HepG2 (cell line): ENCODE data around the gene TPST1. TPM values are rescaled to one million over a fixed set of nuclear protein-coding genes. Genes with fewer than 3 reads are reported as not detected.

ENCODE experiments used
- ATAC-seq: fragments of 200-7000 bp; cut with Tn5 transposase; 3 replicates; pipeline ENCODE4 v1.9.1; 2020; ENCODE audit warnings: mild to moderate bottlenecking, moderate library complexity
- BruUV-seq: library from RNA; stranded (reverse); fragments of 400-500 nt; replicated peaks from 2 replicates; lab custom pipeline; 2021; lab: Mats Ljungman, UMichigan
- CTCF ChIA-PET: fragments of 300-600 bp; formaldehyde crosslinking; extraction: SDS; loops from one replicate; lab custom pipeline; 2021; ENCODE audit warnings: low total read pairs, inconsistent platforms, low intra/inter-chr PET ratio; lab: Yijun Ruan, JAX
- POLR2A ChIA-PET: fragments of 350-600 bp; sonication (Branson Sonifier 250); formaldehyde crosslinking; loops from one replicate; lab custom pipeline; 2020; ENCODE audit warnings: antibody characterized with exemption, inconsistent platforms; lab: Yijun Ruan, JAX
- DNase-seq: peaks from one replicate; pipeline ENCODE4 v3.0.0-alpha.2; 2015; ENCODE audit warnings: low spot score
- FAIRE-seq: peaks from 3 replicates; lab custom pipeline; 2011; peaks lifted over from hg19 to GRCh38; lab: Jason Lieb, UNC
- H2AFZ ChIP-seq: one replicate; pipeline ENCODE4 v1.6.1; 2011; ENCODE audit warnings: low read length, inconsistent platforms
- H3K27ac ChIP-seq: fragments of 300-600 bp; 3 replicates; pipeline ENCODE4 v1.8.0; 2011; ENCODE audit warnings: mixed run types, mild to moderate bottlenecking, mixed read lengths, low read length, inconsistent platforms; ENCODE audit not compliant: insufficient read depth; ENCODE audit errors: extremely low read length
- H3K27me3 ChIP-seq, 2 experiments: fragments of 200-600 bp in 1 of 2; 2 replicates in 1 of 2; 3 replicates in 1 of 2; pipeline versions ENCODE4 v1.6.0 to v1.8.0; 2011; ENCODE audit warnings: low read length in 2 of 2, mild to moderate bottlenecking in 2 of 2, moderate library complexity in 2 of 2, inconsistent platforms in 1 of 2; ENCODE audit not compliant: insufficient read depth in 2 of 2, control insufficient read depth in 1 of 2
- H3K36me3 ChIP-seq, 2 experiments: fragments of 200-600 bp in 1 of 2; replicated peaks in 1 of 2; 2 replicates in 1 of 2; 3 replicates in 1 of 2; pipeline versions ENCODE4 v1.5.1 to v1.8.0; 2011; ENCODE audit warnings: low read length in 2 of 2, inconsistent platforms in 1 of 2; ENCODE audit not compliant: insufficient read depth in 2 of 2, control insufficient read depth in 1 of 2
- H3K4me1 ChIP-seq: 2 replicates; pipeline ENCODE4 v1.5.1; 2012; ENCODE audit warnings: low read length, inconsistent platforms; ENCODE audit not compliant: insufficient read depth
- H3K4me2 ChIP-seq: 2 replicates; pipeline ENCODE4 v1.6.0; 2011; ENCODE audit warnings: low read depth, low read length, inconsistent platforms
- H3K4me3 ChIP-seq, 3 experiments: fragments of 200-600 bp in 1 of 3; sonication (generic), shearing (Covaris generic) in 1 of 3; replicated peaks in 1 of 3; 2 replicates each; pipeline ENCODE4 v1.5.1; 2011 to 2016; ENCODE audit warnings: low read length in 3 of 3, inconsistent platforms in 2 of 3, low read depth in 2 of 3, mild to moderate bottlenecking in 2 of 3, control low read depth in 1 of 3, mixed read lengths in 1 of 3; ENCODE audit not compliant: insufficient read depth in 1 of 3
- H3K79me2 ChIP-seq: one replicate; pipeline ENCODE4 v1.6.1; 2011; ENCODE audit warnings: low read length, inconsistent platforms; ENCODE audit not compliant: insufficient read depth
- H3K9ac ChIP-seq: 2 replicates; pipeline ENCODE4 v1.6.0; 2011; ENCODE audit warnings: mild to moderate bottlenecking, low read depth, low read length, inconsistent platforms; ENCODE audit not compliant: insufficient read depth
- H3K9me3 ChIP-seq: 2 replicates; pipeline ENCODE4 v1.5.1; 2012; ENCODE audit warnings: mild to moderate bottlenecking, low read length
- H4K20me1 ChIP-seq: 2 replicates; pipeline ENCODE4 v1.6.0; 2011; ENCODE audit warnings: inconsistent platforms, mild to moderate bottlenecking, low read length, moderate library complexity; ENCODE audit not compliant: insufficient read depth
- CCDC6 ChIP-seq: sonication (generic); formaldehyde crosslinking; IDR thresholded peaks from 2 replicates; pipeline ENCODE4 v1.8.1; 2022; ENCODE audit warnings: mild to moderate bottlenecking, missing genetic modification reagents, moderate library complexity
- DPF2 ChIP-seq: sonication (generic); formaldehyde crosslinking; IDR thresholded peaks from 2 replicates; pipeline ENCODE4 v1.4.0; 2020; ENCODE audit warnings: mild to moderate bottlenecking, low read depth, missing genetic modification reagents, borderline replicate concordance
- DZIP1 ChIP-seq: sonication (generic); formaldehyde crosslinking; IDR thresholded peaks from 2 replicates; pipeline ENCODE4 v1.5.0; 2020; ENCODE audit warnings: mild to moderate bottlenecking, missing genetic modification reagents
- HINFP ChIP-seq: sonication (generic); formaldehyde crosslinking; IDR thresholded peaks from 2 replicates; pipeline ENCODE4 v1.4.0; 2020; ENCODE audit warnings: low read depth, mild to moderate bottlenecking, missing genetic modification reagents
- HMG20B ChIP-seq: conservative IDR thresholded peaks from 2 replicates; pipeline ENCODE4 v1.6.1; 2016; ENCODE audit warnings: missing genetic modification reagents, missing compliant biosample characterization
- NFE2 ChIP-seq: sonication (generic); formaldehyde crosslinking; IDR thresholded peaks from 2 replicates; pipeline ENCODE4 v1.4.0; 2020; ENCODE audit warnings: missing genetic modification reagents
- NFYC ChIP-seq: IDR thresholded peaks from 2 replicates; pipeline ENCODE4 v1.6.1; 2016; ENCODE audit warnings: missing genetic modification reagents, missing compliant biosample characterization
- SIN3B ChIP-seq: fragments of 150-350 bp; IDR thresholded peaks from 2 replicates; pipeline ENCODE4 v1.6.1; 2014; ENCODE audit warnings: low read length
- STAT5B ChIP-seq: sonication (generic); formaldehyde crosslinking; IDR thresholded peaks from 2 replicates; pipeline ENCODE4 v1.4.0; 2020; ENCODE audit warnings: missing genetic modification reagents
- TFDP2 ChIP-seq: sonication (generic); formaldehyde crosslinking; IDR thresholded peaks from 2 replicates; pipeline ENCODE4 v1.4.0; 2020; ENCODE audit warnings: missing genetic modification reagents
- THAP7 ChIP-seq: sonication (generic); formaldehyde crosslinking; IDR thresholded peaks from 2 replicates; pipeline ENCODE4 v1.8.1; 2023; ENCODE audit warnings: mild to moderate bottlenecking, missing genetic modification reagents
- U2AF2 ChIP-seq: fragments of 200-400 bp; formaldehyde crosslinking; IDR thresholded peaks from 2 replicates; pipeline ENCODE4 v1.6.1; 2017; ENCODE audit warnings: low read depth, mild to moderate bottlenecking, low read length
- ZBTB3 ChIP-seq: sonication (generic); formaldehyde crosslinking; IDR thresholded peaks from 2 replicates; pipeline ENCODE4 v1.4.0; 2020; ENCODE audit warnings: low read depth, mild to moderate bottlenecking, moderate library complexity, missing genetic modification reagents, borderline replicate concordance
- ZNF567 ChIP-seq: sonication (generic); formaldehyde crosslinking; IDR thresholded peaks from 2 replicates; pipeline ENCODE4 v1.8.1; 2023; ENCODE audit warnings: mild to moderate bottlenecking, missing genetic modification reagents, borderline replicate concordance
- WGBS: methylation state at CpG from one replicate; pipeline ENCODE4 v1.1.6; 2017; ENCODE audit warnings: low lambda C conversion rate; 5-methylcytosine and 5-hydroxymethylcytosine counted together
- in situ Hi-C: cut with HindIII; loops from 2 replicates; pipeline ENCODE4 v1.10.0; 2017; ENCODE audit warnings: low pct_unique_long_range_greater_than_20kb; ENCODE audit not compliant: extremely low pct_ligation_motif_present
- intact Hi-C: fragments of 100-400 bp; cut with micrococcal nuclease; formaldehyde crosslinking; loops from one replicate; pipeline ENCODE4 v1.10.0; 2022; ENCODE audit not compliant: unreplicated experiment
- polyA plus RNA-seq, 8 experiments: library from polyadenylated mRNA; depleted of rRNA in 3 of 8; stranded (reverse) in 7 of 8; unstranded in 1 of 8; fragments of >200 nt; fragmentation: Illumina TruSeq in 4 of 8; extraction: Trizol in 4 of 8; gene quantifications; 2 replicates each; pipeline versions ENCODE4 v1.2.1 to v1.2.3, GENCODE V29; 2011 to 2016; ENCODE audit warnings: low read depth in 4 of 8, missing spikeins in 1 of 8, mixed read lengths in 1 of 8; ENCODE audit not compliant: insufficient read depth in 1 of 8
- total RNA-seq, 5 experiments: library from RNA; depleted of rRNA; stranded (reverse); fragments of >200 nt; fragmentation: Illumina TruSeq; extraction: Trizol; gene quantifications; 2 replicates each; pipeline ENCODE4 v1.2.3, GENCODE V29; 2016; ENCODE audit warnings: low read depth in 1 of 5

TPST1 gene
- total and polyA plus RNA-seq, 2 of the 13 experiments (the other 11 are each of a cell fraction or from before 2014, with no cell fraction given) = 24.3 to 34.1 TPM

GRCh38 chr7:66297579-66297978 lies 92.4 kb downstream of the TPST1 start (continued):
- no peak for TF ChIP-seq HMG20B
- no peak for TF ChIP-seq ZNF567 (CRISPR knock-in tag)
- no peak for TF ChIP-seq DPF2 (CRISPR knock-in tag)
- TF ChIP-seq SIN3B = no peak

- Histone ChIP-seq H3K4me1 (peaks cover 28% of the 10 kb centered on the region), H3K79me2 (peaks cover 9% of the 10 kb centered on the region), H3K9me3 (no peaks in the 10 kb centered on the region), H3K9ac (no peak overlapping the region), H3K27ac (no peak overlapping the region), H3K4me2 (no peak overlapping the region), H4K20me1 (no peaks in the 10 kb centered on the region), H2AFZ (no peak overlapping the region), H3K4me3 (no peak overlapping the region), H3K27me3 (no peaks in the 10 kb centered on the region), H3K36me3 (no peaks in the 10 kb centered on the region)
- no TSS peak for BruUV-seq
- in situ Hi-C loops = no loop called here
- TF ChIP-seq THAP7 = no peak
- TF ChIP-seq NFE2 = no peak
- no peak for TF ChIP-seq DZIP1 (CRISPR knock-in tag)
- TF ChIP-seq NFYC (CRISPR knock-in tag) = no peak
- no peak for TF ChIP-seq TFDP2 (CRISPR knock-in tag)
- TF ChIP-seq U2AF2 = no peak
- TF ChIP-seq CCDC6 (CRISPR knock-in tag) = no peak
- TF ChIP-seq STAT5B (CRISPR knock-in tag) = no peak
- TF ChIP-seq ZBTB3 (CRISPR knock-in tag) = no peak
- TF ChIP-seq HINFP (CRISPR knock-in tag) = no peak
- no peak for FAIRE-seq
- WGBS = 100% methylated on average over 2 of the region's 2 CpGs
- no peak for ATAC-seq
- intact Hi-C loops = no loop called here
- ChIA-PET CTCF (no interaction called here), POLR2A (no interaction called here)
- no peak for DNase-seq
Observed at GRCh38 chr7:66301249-66301648, 96.1 kb downstream of the TPST1 start.
